CD4-positive, alpha-beta T cell (primary cell): ENCODE measurements around the gene RLIM. TPM values are rescaled to one million over a fixed set of nuclear protein-coding genes. Genes with fewer than 3 reads are reported as not detected.

Source experiments
- ATAC-seq: fragments of 200-7000 bp; cut with Tn5 transposase; one replicate; pipeline ENCODE4 v1.10.0; 2022; ENCODE audit warnings: mild to moderate bottlenecking; ENCODE audit not compliant: poor library complexity
- CTCF ChIA-PET: fragments of 350-600 bp; sonication (Branson Sonifier 250); formaldehyde crosslinking; loops from one replicate; lab custom pipeline; 2021; ENCODE audit warnings: antibody characterized with exemption, inconsistent platforms; lab: Charles Lee
- POLR2A ChIA-PET: fragments of 350-600 bp; sonication (Branson Sonifier 250); formaldehyde crosslinking; loops from one replicate; lab custom pipeline; 2021; ENCODE audit warnings: antibody characterized with exemption, inconsistent platforms; lab: Charles Lee
- DNase-seq, 14 experiments: peaks; one replicate each; pipeline ENCODE4 v3.0.0-alpha.2; 2013 to 2020; ENCODE audit warnings: mixed read lengths in 2 of 14
- H3K27ac ChIP-seq, 2 donors: one replicate each; pipeline versions ENCODE4 v1.5.1 to v1.7.0; 2013; ENCODE audit warnings: low read length in 2 of 2, low read depth in 1 of 2, mild to moderate bottlenecking in 1 of 2
- H3K27me3 ChIP-seq, 2 experiments: 1 replicate in 1 of 2; 2 replicates in 1 of 2; pipeline versions ENCODE4 v1.6.1 to v1.7.0; 2013; ENCODE audit warnings: low read length in 2 of 2, control low read depth in 1 of 2, mild to moderate bottlenecking in 1 of 2, moderate library complexity in 1 of 2; ENCODE audit not compliant: insufficient read depth in 2 of 2, control insufficient read depth in 1 of 2
- H3K36me3 ChIP-seq: one replicate; pipeline ENCODE4 v1.6.1; 2013; ENCODE audit warnings: low read length, control low read depth; ENCODE audit not compliant: insufficient read depth
- H3K4me1 ChIP-seq: one replicate; pipeline ENCODE4 v1.6.1; 2013; ENCODE audit warnings: low read length, control low read depth; ENCODE audit not compliant: insufficient read depth
- H3K4me3 ChIP-seq: one replicate; pipeline ENCODE4 v1.5.1; 2013; ENCODE audit warnings: mild to moderate bottlenecking, low read length, moderate library complexity
- H3K9me3 ChIP-seq, 2 experiments: 1 replicate in 1 of 2; 2 replicates in 1 of 2; pipeline versions ENCODE4 v1.6.1 to v1.7.0; 2013; ENCODE audit warnings: low read length in 2 of 2, mild to moderate bottlenecking in 2 of 2, control low read depth in 1 of 2, moderate library complexity in 1 of 2; ENCODE audit not compliant: control insufficient read depth in 1 of 2, insufficient read depth in 1 of 2
- H3K27ac Mint-ChIP-seq: one replicate; pipeline ENCODE4 v1.8.0; 2020; ENCODE audit warnings: mixed read lengths
- H3K27me3 Mint-ChIP-seq: one replicate; pipeline ENCODE4 v1.8.0; 2021; ENCODE audit warnings: mixed read lengths
- H3K36me3 Mint-ChIP-seq: one replicate; pipeline ENCODE4 v1.8.0; 2021; ENCODE audit warnings: low read depth, mixed read lengths
- H3K4me1 Mint-ChIP-seq: one replicate; pipeline ENCODE4 v1.8.0; 2021; ENCODE audit warnings: low read depth, mixed read lengths
- H3K4me3 Mint-ChIP-seq: one replicate; pipeline ENCODE4 v1.8.0; 2020; ENCODE audit warnings: mild to moderate bottlenecking, mixed read lengths
- H3K9me3 Mint-ChIP-seq: one replicate; pipeline ENCODE4 v1.8.0; 2020; ENCODE audit warnings: mixed read lengths
- CTCF ChIP-seq: fragments of 200-600 bp; IDR thresholded peaks from one replicate; pipeline ENCODE4 v1.8.0; 2022; ENCODE audit warnings: antibody characterized with exemption, mild to moderate bottlenecking
- intact Hi-C, 2 experiments: fragments of 100-400 bp; cut with DNase I in 1 of 2; cut with micrococcal nuclease in 1 of 2; formaldehyde crosslinking; loops; one replicate each; pipeline versions ENCODE4 v1.15.1 to v1.9.0; 2023 to 2025; cut with DNase I, micrococcal nuclease
- total RNA-seq, 174 experiments: library from RNA in 2 of 174; stranded (reverse) in 2 of 174; gene quantifications; one replicate each; pipeline ENCODE4 v1.2.3 and lab custom pipeline; 2021 to 2026

RLIM gene
- total RNA-seq, 2 experiments from 2014 or later: 71.0 to 73.6 TPM

- H3K4me3 ChIP-seq: no peak overlapping the region
- H3K27me3 ChIP-seq: no peaks in the 10 kb centered on the region
- H3K4me1 ChIP-seq: no peaks in the 10 kb centered on the region
- intact Hi-C loops: no loop called here
- no peak overlapping the region for H3K4me3 Mint-ChIP-seq
- no peaks in the 10 kb centered on the region for H3K9me3 ChIP-seq
- no peaks in the 10 kb centered on the region for H3K4me1 Mint-ChIP-seq
- no peak overlapping the region for H3K27ac ChIP-seq
- peaks cover 58% of the 10 kb centered on the region for H3K36me3 ChIP-seq
- no peak for ATAC-seq
- H3K27ac Mint-ChIP-seq: no peak overlapping the region
- H3K9me3 Mint-ChIP-seq: no peaks in the 10 kb centered on the region
- DNase-seq: no peak
- no peak for TF ChIP-seq CTCF
- ChIA-PET CTCF (no interaction called here), POLR2A (no interaction called here)
- peaks cover 78% of the 10 kb centered on the region for H3K36me3 Mint-ChIP-seq
- H3K27me3 Mint-ChIP-seq: no peaks in the 10 kb centered on the region
Measured at GRCh38 chrX:74593593-74593992, 20.8 kb downstream of the RLIM start.

GRCh38 chrX:74585766-74586165 is 28.7 kb downstream of the RLIM start:
- Histone ChIP-seq H3K27ac (no peak overlapping the region), H3K36me3 (peaks cover 36% of the 10 kb centered on the region), H3K9me3 (no peaks in the 10 kb centered on the region), H3K27me3 (no peaks in the 10 kb centered on the region), H3K4me1 (no peaks in the 10 kb centered on the region), H3K4me3 (no peak overlapping the region)
- POLR2A ChIA-PET: interaction anchor here (1.4 kb wide), 1 partner anchor 29 kb away, joined by 3 read pairs; the partner anchor contains the start of gene RLIM
- DNase-seq: no peak
- no peaks in the 10 kb centered on the region for H3K27me3 Mint-ChIP-seq
- H3K27ac Mint-ChIP-seq: no peak overlapping the region
- CTCF ChIA-PET: no interaction called here
- no peak for TF ChIP-seq CTCF
- H3K9me3 Mint-ChIP-seq: no peaks in the 10 kb centered on the region
- peaks cover 48% of the 10 kb centered on the region for H3K36me3 Mint-ChIP-seq
- intact Hi-C loops: no loop called here
- H3K4me1 Mint-ChIP-seq: no peaks in the 10 kb centered on the region
- H3K4me3 Mint-ChIP-seq: no peak overlapping the region
- ATAC-seq: no peak

GRCh38 chrX:74579597-74580198 is 34.7 kb downstream of the RLIM start:
- Histone ChIP-seq H3K27me3 (no peaks in the 10 kb centered on the region), H3K4me1 (no peaks in the 10 kb centered on the region), H3K4me3 (no peak overlapping the region), H3K9me3 (no peaks in the 10 kb centered on the region), H3K27ac (no peak overlapping the region), H3K36me3 (peaks cover under 1% of the 10 kb centered on the region)
- Mint-ChIP-seq H3K36me3 (peaks cover 1% of the 10 kb centered on the region), H3K4me3 (no peak overlapping the region), H3K27ac (no peak overlapping the region), H3K27me3 (no peaks in the 10 kb centered on the region), H3K9me3 (no peaks in the 10 kb centered on the region), H3K4me1 (no peaks in the 10 kb centered on the region)
- intact Hi-C loops: no loop called here
- no peak for ATAC-seq
- TF ChIP-seq CTCF: no peak
- ChIA-PET CTCF (no interaction called here), POLR2A (no interaction called here)
- DNase-seq: no peak
